ENCODE data around the gene PAX9.
"Not testable (repeated sequence)": the region's sequence is repeated elsewhere in the genome, so short reads cannot be mapped to it uniquely, and the experiment has no call there.

The PAX9 gene

GRCh38 chr14:36672095-36672494 lies 10.4 kb downstream of the PAX9 start:
- no peak for DNase-seq (ENCODE audit: low read depth in 2 of 2)

GRCh38 chr14:36674659-36675058 lies 13.0 kb downstream of the PAX9 start:
- no peak for DNase-seq (ENCODE audit: low read depth in 2 of 2)

DNA sequence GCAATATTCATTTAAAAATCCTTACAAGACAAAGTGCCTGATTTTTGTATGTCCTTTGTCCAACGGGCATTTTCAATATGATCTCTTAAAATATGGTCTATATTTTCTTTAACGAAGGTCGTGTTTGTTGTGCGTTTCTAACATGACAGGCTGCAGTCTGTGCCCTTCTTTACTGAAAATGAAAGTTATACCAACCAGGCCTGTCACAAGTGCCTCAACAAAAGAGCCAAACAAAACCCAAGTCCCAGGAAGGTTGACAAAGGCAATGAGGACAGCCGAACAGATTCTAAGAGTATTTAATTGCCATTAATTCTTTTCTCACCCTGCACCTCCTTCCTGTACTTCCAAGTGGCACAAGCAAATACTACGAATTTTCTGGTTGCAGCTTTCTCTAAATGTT lies 13.9 kb downstream of the PAX9 start:
- no peak for DNase-seq (ENCODE audit: low read depth in 2 of 2)

DNA sequence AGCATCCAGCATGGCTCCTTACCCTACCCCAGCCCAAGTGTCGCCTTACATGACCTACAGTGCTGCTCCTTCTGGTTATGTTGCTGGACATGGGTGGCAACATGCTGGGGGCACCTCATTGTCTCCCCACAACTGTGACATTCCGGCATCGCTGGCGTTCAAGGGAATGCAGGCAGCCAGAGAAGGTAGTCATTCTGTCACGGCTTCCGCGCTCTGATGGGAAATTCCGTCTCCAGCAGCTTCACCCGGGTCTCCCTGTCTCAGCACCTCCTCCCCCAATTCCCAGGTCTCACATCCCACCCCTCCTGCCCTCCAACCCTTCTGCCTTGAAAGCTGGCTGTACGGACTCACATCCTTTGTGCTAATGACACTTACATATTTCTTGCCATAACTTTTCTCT lies 14.6 kb downstream of the PAX9 start:
- no peak for DNase-seq (ENCODE audit: low read depth in 2 of 2)

DNA sequence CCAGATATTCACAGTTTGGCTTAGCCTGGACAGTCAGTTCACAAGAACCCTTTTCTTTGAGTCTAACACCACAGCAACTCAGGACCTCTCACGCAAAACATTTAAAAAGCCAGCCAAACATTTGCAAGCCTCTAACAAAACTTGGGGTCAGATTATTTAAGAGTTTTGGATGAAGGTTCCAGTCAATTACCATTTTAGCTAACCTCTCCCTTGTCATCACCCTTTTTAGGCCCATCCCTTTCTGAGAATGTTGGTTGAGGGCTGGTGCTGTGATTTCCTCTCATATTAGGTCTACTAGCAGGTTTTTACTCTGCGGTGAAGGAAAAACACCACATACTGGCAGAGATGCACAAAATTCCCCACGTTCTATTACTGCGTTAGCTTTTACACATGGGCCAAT lies 20.7 kb downstream of the PAX9 start:
- DNase-seq (ENCODE audit: low read depth in 2 of 2), result no peak

DNA sequence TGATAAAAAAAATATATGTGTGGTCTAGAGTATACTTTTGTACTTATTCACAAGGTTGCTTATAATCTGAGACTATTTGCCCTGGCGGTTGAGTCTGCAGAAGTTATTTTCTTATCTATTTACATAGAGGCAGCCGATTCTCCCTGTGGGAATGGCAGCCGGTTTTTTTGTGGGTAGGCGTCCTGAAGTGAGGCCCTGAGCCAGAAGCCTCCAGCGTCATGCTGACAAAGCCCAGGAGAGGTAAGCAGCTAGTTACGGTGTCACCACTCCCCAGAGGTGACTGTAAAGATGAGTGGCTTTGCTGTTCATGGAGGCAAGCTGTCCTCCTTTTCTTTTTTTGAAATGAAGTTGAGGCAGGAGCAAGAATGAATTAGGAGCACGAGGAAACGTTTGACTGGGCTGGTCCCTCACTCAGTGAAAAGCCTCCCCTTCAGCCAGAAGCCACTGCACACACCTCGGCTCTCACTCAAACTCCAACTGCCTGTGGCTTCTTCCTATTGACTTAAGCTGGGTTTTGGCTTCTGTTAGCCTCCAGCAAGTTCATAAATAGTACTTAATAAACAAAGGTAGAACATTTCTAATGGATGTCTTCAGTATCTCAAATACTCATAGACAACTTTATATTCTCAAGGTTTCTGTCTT lies 21.5 kb downstream of the PAX9 start:
- no peak for DNase-seq (ENCODE audit: low read depth in 2 of 2)

DNA sequence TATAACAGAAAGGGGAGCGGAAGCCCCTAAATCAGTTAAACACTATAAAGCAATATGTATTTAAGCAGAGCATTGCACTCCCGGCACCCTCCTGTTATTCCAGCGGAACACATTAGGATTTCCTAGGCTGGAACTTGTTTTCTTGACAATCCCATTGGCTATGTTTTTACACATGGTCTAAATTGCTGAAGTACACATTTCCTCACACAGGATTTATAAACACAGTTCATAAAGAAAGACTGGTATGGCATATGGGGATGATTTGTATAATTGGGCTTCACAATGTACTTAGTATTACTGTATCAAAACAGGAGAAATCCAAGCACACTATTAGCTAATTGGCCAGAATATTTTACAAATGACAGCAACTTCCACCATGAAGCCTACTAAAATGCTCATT lies 23.3 kb downstream of the PAX9 start:
- DNase-seq (ENCODE audit: low read depth in 2 of 2), result no peak

GRCh38 chr14:36690311-36691040 lies 28.8 kb downstream of the PAX9 start:
- no peak for DNase-seq (ENCODE audit: low read depth in 2 of 2)

- not testable (repeated sequence) for DNase-seq (ENCODE audit: low read depth in 2 of 2)
Observed at GRCh38 chr14:36699420-36699819, 37.8 kb downstream of the PAX9 start.

DNA sequence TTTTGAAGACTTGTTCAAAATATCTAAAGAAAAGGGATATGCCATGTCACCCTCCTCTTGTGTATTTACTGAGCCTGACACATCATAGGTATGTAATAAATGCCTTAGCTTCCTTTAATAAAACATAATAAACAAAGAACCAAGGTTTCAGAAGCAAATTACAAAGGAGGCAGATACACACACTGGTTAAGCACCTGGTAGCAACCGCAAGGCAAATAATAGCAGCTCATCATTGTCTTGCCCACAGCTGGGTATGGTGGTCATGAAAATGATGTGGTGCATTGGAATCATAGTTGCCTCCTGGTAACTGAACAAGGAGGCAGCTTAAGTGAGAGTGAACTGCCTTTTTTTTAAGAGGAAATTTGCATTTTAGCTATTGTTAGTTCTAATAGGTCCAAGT lies 39.0 kb downstream of the PAX9 start:
- DNase-seq (ENCODE audit: low read depth in 2 of 2), result no peak

GRCh38 chr14:36701132-36701531 lies 39.5 kb downstream of the PAX9 start:
- DNase-seq (ENCODE audit: low read depth in 2 of 2), result no peak

DNA sequence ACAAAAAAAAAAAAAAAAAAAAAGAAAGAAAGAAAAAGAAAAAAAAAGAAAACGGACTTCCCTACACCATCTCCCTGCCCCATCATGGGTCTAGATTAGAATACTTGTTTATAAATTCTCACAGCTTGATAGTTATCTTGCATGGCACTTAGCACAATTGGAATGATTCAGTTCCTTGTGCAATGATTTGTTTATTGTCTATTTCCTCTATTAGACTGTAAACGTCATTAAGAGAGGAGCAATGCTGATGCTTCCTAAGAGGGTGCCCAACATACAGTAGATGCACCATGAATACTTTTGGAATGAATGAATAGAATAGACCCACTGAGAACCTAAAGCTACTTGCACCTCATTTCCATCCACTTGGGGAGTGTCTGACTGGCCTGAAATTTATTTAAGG lies 40.8 kb downstream of the PAX9 start:
- no peak for DNase-seq (ENCODE audit: low read depth in 2 of 2)

GRCh38 chr14:36707570-36707969 lies 45.9 kb downstream of the PAX9 start:
- DNase-seq (ENCODE audit: low read depth in 2 of 2), result no peak

GRCh38 chr14:36713960-36714703 lies 52.5 kb downstream of the PAX9 start:
- no peak for DNase-seq (ENCODE audit: low read depth in 2 of 2)

- DNase-seq (ENCODE audit: low read depth in 2 of 2), result no peak
Observed at GRCh38 chr14:36716614-36717184, 55.0 kb downstream of the PAX9 start.

- DNase-seq (ENCODE audit: low read depth in 2 of 2), result no peak
Observed at GRCh38 chr14:36717363-36717762, 55.7 kb downstream of the PAX9 start.

DNA sequence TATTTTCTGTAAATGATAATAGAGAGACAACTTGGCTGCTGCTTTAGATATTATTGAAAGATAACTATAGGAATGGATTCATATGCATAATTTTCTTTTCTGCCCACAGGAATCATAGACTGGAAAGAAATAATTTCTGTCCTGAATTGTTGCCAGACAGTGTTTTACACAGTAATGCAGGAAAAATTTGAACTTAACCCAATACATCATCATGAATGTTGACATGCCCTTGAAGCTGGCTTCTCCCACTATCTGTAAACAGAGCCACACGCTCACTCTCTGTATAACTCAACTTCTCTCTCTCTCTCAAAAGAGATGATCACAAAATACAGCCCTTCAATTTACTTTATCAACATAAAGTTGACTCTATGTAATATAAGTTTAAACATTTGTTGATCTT lies 56.6 kb downstream of the PAX9 start:
- no peak for DNase-seq (ENCODE audit: low read depth in 2 of 2)

DNA sequence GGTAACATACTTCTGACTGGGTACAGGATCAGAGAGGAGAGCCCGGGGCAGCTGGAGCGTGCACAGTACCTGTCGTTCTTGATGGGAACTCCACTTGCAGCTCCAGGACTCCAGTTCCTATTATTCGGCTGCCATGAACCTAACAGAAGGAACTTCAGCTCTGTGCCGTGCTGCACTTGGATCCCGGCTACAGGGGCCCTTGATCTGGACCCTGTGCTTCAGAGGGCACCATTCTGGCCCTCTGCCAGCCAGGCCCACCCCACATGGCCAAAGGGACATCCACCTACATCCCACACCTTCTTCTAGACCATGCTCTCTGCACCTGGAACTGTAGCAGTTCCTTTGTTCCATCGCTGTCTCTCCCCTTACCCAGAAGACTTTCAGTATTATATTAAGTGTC lies 58.2 kb downstream of the PAX9 start:
- DNase-seq (ENCODE audit: low read depth in 2 of 2), result no peak

DNA sequence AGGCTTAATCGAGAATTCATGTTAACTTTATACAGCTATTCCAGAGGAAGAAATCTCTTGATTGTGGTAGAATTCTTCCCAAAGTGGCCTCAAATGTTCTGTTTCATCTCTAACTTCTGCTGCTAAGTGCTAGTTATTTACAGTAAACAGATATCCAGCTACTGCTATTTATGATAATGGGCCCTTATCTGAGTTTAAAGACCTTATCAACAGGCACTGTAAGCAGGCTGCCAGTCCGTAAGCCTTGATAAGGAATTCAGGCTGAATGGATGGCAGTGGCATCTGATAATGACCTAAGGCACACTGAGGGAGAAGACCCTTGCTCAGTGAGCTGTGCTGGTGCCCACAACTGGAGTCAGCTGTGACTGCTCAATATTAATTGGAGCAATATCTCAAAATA lies 59.0 kb downstream of the PAX9 start:
- no peak for DNase-seq (ENCODE audit: low read depth in 2 of 2)

- no peak for DNase-seq (ENCODE audit: low read depth in 2 of 2)
Observed at GRCh38 chr14:36721877-36722276, 60.2 kb downstream of the PAX9 start.

DNA sequence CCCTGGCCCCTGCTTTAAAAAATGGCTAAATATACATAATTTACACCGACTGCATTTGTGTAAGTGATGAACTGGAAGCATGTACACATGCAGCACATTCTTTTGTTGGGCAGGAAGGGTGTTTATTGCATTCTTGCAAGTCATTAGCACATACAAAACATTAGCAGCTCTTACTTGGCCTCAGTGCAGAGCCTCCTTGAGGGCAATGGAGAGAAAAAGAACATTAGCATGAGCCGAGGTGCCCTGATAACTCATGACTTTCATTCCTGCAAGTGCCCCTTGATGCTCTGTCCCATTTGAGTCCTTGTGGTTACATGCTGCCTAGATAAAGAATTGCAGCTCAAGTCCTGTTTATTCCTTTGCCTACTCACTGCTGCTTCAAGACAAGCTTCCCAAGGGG lies 61.9 kb downstream of the PAX9 start:
- no peak for DNase-seq (ENCODE audit: low read depth in 2 of 2)

- no peak for DNase-seq (ENCODE audit: low read depth in 2 of 2)
Observed at GRCh38 chr14:36724162-36724561, 62.5 kb downstream of the PAX9 start.

DNA sequence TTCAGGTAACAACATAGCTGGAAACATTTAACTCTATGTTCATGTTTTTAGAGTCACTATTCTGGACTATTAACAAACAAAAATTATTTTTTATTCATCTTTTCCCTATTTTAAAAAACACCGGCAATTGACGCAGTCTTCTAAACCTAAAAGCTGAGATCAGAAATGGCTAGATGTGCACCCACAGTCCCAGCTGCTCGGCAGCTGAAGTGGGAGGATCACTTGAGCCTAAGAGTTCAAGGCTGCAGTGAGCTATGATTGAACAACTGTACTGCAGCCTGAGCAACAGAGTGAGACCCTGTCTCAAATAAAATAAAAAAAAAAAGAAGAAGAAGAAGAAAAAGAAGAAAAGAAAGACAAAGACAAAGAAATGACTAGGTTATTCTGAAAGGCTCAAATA lies 64.5 kb downstream of the PAX9 start:
- no peak for DNase-seq (ENCODE audit: low read depth in 2 of 2)
